ENCODE results near the gene GJA4. TPM values are rescaled to one million over a fixed set of nuclear protein-coding genes. Genes with fewer than 3 reads are reported as not detected.

GJA4 gene
- total RNA-seq, 3 donors from 2014 or later (not counting 1 experiment from before 2014, with no cell fraction given), result not detected

GRCh38 chr1:34745666-34746065 lies 47.1 kb upstream of the GJA4 start:
- WGBS (ENCODE audit: insufficient coverage), result 79% methylated on average over 5 of the region's 5 CpGs
- H3K27ac ChIP-seq (ENCODE audit: low read length), result no peak overlapping the region
- DNase-seq (no peak), ATAC-seq (no peak)
- no peak overlapping the region for H3K4me3 ChIP-seq (ENCODE audit: low read length)
- TF ChIP-seq CTCF (IDR thresholded peaks at IDR 0.05), result no peak
- Mint-ChIP-seq H3K4me3 (no peak overlapping the region), H3K4me1 (peaks cover 4 to 8% of the 10 kb centered on the region in 2 donors), H3K27ac (no peak overlapping the region), H3K27me3 (ENCODE audit: low read depth in 2 of 2) (peaks cover under 1 to 8% of the 10 kb centered on the region in 2 donors), H3K9me3 (no peaks in the 10 kb centered on the region), H3K36me3 (no peaks in the 10 kb centered on the region)
- H3K4me1 ChIP-seq (ENCODE audit: control insufficient read depth, insufficient read depth, low read length), result peaks cover 3% of the 10 kb centered on the region
- no peaks in the 10 kb centered on the region for H3K27me3 ChIP-seq (ENCODE audit: control insufficient read depth, insufficient read depth, low read length)
- H3K36me3 ChIP-seq (ENCODE audit: control insufficient read depth, insufficient read depth, low read length), result no peaks in the 10 kb centered on the region
- intact Hi-C loops (cut with micrococcal nuclease), result no loop called here
- no peaks in the 10 kb centered on the region for H3K9me3 ChIP-seq (ENCODE audit: control insufficient read depth, insufficient read depth, low read length)

DNA sequence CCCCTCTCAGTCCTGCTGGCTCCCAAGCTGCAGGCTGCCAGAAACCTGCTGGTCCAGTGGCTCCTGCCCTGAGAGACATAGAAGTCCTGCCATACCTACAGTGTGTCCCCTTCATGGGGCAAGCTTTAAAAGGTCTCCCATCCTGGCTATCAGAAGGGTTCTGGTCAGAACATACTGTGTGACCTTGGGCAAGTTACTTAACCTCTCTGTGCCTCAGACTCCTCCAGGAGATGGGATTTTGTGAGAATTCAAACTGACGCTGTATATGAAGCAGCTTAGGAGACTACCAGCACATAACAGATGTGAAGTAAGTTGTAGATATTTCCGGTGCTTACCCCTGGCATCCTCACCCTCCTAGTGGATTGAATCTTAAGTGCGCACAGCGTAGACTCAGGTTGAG lies 46.7 kb upstream of the GJA4 start:
- Histone ChIP-seq H3K36me3 (ENCODE audit: control insufficient read depth, insufficient read depth, low read length) (no peaks in the 10 kb centered on the region), H3K27me3 (ENCODE audit: control insufficient read depth, insufficient read depth, low read length) (no peaks in the 10 kb centered on the region), H3K4me3 (ENCODE audit: low read length) (no peak overlapping the region), H3K27ac (ENCODE audit: low read length) (no peak overlapping the region), H3K4me1 (ENCODE audit: control insufficient read depth, insufficient read depth, low read length) (peaks cover 3% of the 10 kb centered on the region), H3K9me3 (ENCODE audit: control insufficient read depth, insufficient read depth, low read length) (no peaks in the 10 kb centered on the region)
- H3K9me3 Mint-ChIP-seq, result no peaks in the 10 kb centered on the region
- TF ChIP-seq CTCF (IDR thresholded peaks at IDR 0.05), result no peak
- H3K4me1 Mint-ChIP-seq, result peaks cover 4 to 8% of the 10 kb centered on the region in 2 donors
- no peak overlapping the region for H3K4me3 Mint-ChIP-seq
- H3K27ac Mint-ChIP-seq, result no peak overlapping the region
- ATAC-seq (no peak), DNase-seq (no peak)
- H3K27me3 Mint-ChIP-seq (ENCODE audit: low read depth in 2 of 2), result peaks cover 0 to 8% of the 10 kb centered on the region in 2 donors
- no peaks in the 10 kb centered on the region for H3K36me3 Mint-ChIP-seq
- intact Hi-C loops (cut with micrococcal nuclease), result no loop called here
- WGBS (ENCODE audit: insufficient coverage), result 90% methylated on average over 4 of the region's 4 CpGs

DNA sequence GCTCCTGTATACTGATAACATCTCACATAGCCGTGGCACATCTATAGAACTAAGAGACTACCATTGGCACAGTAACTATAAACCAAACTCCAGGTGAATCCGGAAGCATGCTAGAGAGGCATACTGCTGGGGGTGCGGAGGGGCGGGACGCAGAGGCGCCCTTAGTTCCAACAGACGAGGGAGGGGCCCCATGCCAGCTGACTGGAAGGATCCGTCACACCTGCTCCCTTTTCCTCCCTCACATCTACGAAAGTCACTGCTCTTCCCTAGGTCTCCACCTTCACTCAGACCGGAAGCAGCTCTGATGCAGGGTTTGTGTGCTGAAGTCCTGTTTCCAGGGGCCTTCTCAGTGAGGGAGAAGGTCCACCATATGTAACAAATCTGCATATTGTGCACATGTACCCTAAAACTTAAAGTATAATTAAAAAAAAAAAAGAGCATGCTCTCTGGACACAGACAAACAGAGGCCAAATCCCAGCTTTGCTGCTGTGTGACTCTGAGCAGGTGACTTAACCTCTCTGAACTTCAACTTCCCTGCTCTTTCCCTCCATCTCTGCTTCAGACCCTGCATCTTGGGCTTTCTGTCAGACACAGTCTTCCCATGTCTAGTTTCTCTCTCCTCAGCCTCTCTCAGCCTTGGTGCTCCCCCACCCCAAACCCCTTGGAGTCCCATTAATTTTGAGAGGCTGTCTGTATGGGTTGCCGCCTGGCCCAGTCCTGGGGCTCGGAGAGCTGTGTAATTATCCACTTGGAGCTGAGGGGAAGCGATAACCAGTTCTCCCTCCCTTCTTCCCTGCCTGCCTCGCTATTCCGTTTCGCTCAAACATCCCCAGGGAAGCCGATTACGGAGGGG lies 45.8 kb upstream of the GJA4 start:
- intact Hi-C loops (cut with micrococcal nuclease), result no loop called here
- Histone ChIP-seq H3K4me1 (ENCODE audit: control insufficient read depth, insufficient read depth, low read length) (peaks cover 3% of the 10 kb centered on the region), H3K36me3 (ENCODE audit: control insufficient read depth, insufficient read depth, low read length) (no peaks in the 10 kb centered on the region), H3K27me3 (ENCODE audit: control insufficient read depth, insufficient read depth, low read length) (no peaks in the 10 kb centered on the region), H3K4me3 (ENCODE audit: low read length) (no peak overlapping the region), H3K9me3 (ENCODE audit: control insufficient read depth, insufficient read depth, low read length) (no peaks in the 10 kb centered on the region), H3K27ac (ENCODE audit: low read length) (no peak overlapping the region)
- WGBS (ENCODE audit: insufficient coverage), result 83% methylated on average over 15 of the region's 18 CpGs
- no peak overlapping the region for H3K27ac Mint-ChIP-seq
- H3K36me3 Mint-ChIP-seq, result no peaks in the 10 kb centered on the region
- no peaks in the 10 kb centered on the region for H3K9me3 Mint-ChIP-seq
- ATAC-seq, result no peak
- no peak for TF ChIP-seq CTCF (IDR thresholded peaks at IDR 0.05)
- no peak for DNase-seq
- peaks cover 0 to 8% of the 10 kb centered on the region in 2 donors for H3K27me3 Mint-ChIP-seq (ENCODE audit: low read depth in 2 of 2)
- H3K4me1 Mint-ChIP-seq, result peaks cover 4 to 8% of the 10 kb centered on the region in 2 donors
- no peak overlapping the region for H3K4me3 Mint-ChIP-seq

- Mint-ChIP-seq H3K9me3 (no peaks in the 10 kb centered on the region), H3K4me3 (no peak overlapping the region), H3K27ac (no peak overlapping the region), H3K27me3 (ENCODE audit: low read depth in 2 of 2) (peaks cover 0 to 8% of the 10 kb centered on the region in 2 donors), H3K4me1 (peaks cover under 1 to 4% of the 10 kb centered on the region in 2 donors), H3K36me3 (no peaks in the 10 kb centered on the region)
- Histone ChIP-seq H3K4me3 (ENCODE audit: low read length) (no peak overlapping the region), H3K36me3 (ENCODE audit: control insufficient read depth, insufficient read depth, low read length) (no peaks in the 10 kb centered on the region), H3K4me1 (ENCODE audit: control insufficient read depth, insufficient read depth, low read length) (peaks cover under 1% of the 10 kb centered on the region), H3K27me3 (ENCODE audit: control insufficient read depth, insufficient read depth, low read length) (no peaks in the 10 kb centered on the region), H3K9me3 (ENCODE audit: control insufficient read depth, insufficient read depth, low read length) (no peaks in the 10 kb centered on the region), H3K27ac (ENCODE audit: low read length) (no peak overlapping the region)
- intact Hi-C loops (cut with micrococcal nuclease), result no loop called here
- no peak for ATAC-seq
- 81% methylated on average over 6 of the region's 6 CpGs for WGBS (ENCODE audit: insufficient coverage)
- no peak for TF ChIP-seq CTCF (IDR thresholded peaks at IDR 0.05)
- no peak for DNase-seq
Observed at GRCh38 chr1:34747638-34747941, 45.2 kb upstream of the GJA4 start.
